SHP77 treated with DMSO at 0.1 percent for 48 hours (cell line): ENCODE results near the gene CABLES1.
"Not testable (repeated sequence)": the region's sequence is repeated elsewhere in the genome, so short reads cannot be mapped to it uniquely, and the experiment has no call there.

Source experiments
- DNase-seq: peaks from one replicate; lab custom pipeline; 2025; lab: John Stamatoyannopoulos, UW

The CABLES1 gene

DNA sequence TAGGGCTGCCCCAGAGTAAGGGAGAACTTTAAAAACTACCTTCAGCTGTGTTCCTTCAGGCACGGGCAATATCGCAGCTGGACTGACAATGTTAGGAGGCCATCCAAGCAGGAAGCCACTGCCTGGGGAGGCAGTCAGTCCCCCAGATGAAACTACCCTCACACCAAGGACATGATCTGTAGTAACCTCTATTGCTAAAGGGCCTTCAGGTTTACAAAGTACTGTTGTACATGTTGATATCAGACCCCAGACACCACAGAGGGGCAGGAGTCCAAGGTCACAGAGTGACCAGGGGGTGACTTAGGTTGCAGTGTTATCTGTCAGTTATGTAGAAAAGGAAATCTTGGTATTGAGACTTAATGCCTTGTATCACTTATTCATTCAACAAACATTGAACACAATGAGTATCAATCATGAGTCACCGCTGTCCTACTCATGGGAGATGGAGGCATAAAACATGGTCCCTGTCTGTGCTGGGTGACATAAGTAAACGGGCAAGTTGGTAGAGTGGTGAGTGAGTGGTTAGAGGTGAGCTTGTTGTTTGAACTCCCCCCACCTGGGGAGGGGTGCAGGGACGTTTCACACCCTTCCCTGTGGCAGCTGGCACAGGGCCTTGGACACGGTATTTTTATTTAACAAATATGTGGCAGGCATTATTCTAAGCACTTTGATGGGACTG, 7.1 kb downstream of the CABLES1 start:
- no peak for DNase-seq

DNA sequence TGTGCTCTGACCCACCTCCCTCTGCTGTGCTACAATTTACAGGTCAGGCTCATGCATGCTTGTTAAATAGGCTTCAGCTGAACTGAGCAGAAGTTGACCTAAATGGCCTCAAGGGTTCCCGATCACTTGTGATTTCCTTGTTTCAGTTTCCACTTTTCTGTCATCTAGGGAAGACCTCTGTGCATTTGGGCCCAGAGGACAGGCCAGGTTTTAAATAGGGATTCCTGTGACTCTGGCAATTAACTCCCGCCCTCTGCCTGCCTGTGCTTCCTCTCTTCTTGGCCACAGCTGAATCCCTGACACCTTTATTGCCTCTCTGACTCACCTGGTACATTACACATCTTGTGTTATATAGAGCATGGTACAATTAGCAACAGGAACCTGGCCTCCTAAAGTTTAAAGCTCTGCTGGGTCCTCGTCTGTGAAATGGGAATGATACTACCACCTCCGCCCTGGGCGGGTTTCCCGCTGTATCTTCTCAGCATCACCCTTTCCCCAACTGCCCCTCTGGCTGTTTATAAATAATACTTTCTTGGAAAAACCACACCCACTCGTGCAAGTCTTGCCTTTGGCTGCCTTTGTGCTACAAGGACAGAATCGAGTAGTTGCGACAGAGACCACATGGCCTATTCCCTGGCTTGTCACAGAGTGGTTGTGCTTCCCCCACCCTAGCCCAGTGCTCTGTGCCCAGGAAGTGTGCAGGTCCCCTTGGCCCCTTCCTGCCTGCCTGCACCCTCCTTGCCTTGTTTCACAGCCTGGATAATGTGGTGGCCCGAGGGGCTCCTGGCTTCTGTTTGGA, 7.9 kb downstream of the CABLES1 start:
- no peak for DNase-seq

GRCh38 chr18:23143815-23144261, 8.6 kb downstream of the CABLES1 start:
- no peak for DNase-seq

DNA sequence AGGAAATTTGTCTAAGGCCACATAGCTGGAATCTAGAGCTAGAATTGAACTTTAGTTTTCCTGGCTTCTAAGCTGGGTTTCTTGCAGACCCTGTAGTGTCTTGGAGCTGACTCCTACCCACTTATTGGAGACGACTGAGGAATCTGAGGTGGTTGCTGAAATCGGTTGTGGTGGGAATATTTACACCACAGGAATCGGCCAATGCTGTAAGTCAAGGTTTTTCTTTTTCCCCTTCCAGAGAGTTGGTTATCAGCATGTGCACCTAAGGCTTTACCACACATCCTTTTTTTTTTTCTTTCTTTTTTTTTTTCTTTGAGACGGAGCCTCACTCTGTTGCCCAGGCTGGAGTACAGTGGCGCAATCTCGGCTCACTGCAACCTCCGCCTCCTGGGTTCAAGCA, 9.4 kb downstream of the CABLES1 start:
- no peak for DNase-seq

DNA sequence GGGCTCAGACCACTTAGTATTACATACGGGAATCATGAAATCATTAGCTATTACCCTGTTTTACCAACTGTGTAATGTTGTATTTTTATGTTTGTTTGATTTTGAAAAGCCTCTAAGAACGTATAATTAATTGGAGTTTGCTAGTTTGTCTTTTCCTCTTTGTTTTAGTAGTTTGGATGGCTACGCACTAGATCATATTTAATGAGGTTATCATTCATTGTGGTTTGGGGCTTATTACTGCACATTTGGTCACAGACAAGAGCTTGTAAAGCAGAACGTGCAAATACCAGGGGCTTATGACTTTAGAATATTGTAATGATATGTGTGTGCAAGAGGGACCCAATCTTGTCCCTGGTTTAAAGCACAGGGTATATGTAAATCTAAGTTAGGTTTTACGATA, 10.3 kb downstream of the CABLES1 start:
- DNase-seq = no peak

GRCh38 chr18:23146861-23147469, 11.7 kb downstream of the CABLES1 start:
- DNase-seq = no peak

DNA sequence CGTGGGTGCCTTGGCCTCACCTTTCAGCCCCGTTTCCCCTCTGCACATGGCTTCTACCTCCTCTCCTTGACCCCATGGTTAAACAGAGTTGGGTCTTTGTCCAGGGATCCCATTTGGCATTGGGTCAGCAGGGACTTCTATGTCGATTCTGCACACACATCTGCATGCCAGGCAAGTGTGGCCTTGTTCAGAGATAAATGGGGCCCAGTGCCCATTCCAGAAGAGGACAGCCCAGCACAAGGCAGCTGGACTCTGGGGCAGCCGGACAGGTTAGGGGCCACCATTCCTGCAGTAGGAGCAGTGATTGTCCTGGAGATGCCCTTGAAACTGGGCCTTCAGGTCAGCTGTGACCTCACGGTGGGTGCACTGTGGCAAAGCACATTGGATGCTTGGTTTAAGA, 13.1 kb downstream of the CABLES1 start:
- no peak for DNase-seq

DNA sequence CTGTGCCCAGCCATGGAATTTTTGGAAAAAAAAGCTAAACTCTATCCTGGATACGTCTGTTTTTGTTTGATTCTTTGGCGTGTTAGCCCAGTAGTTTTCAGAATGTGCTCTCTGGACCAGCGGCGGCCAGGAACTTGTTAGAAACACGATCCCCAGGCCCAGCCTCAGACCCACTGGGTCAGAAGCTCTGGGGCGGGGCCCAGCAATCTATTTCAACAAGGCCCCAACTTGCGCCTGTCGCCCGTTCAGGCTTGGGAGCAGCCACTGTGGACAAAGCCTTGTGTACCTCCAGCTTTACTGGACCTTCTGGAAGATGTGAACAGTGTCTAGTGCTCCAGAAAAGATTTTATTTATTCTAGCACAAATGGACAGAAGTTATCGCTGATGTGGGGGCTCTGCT, 14.3 kb downstream of the CABLES1 start:
- no peak for DNase-seq

DNA sequence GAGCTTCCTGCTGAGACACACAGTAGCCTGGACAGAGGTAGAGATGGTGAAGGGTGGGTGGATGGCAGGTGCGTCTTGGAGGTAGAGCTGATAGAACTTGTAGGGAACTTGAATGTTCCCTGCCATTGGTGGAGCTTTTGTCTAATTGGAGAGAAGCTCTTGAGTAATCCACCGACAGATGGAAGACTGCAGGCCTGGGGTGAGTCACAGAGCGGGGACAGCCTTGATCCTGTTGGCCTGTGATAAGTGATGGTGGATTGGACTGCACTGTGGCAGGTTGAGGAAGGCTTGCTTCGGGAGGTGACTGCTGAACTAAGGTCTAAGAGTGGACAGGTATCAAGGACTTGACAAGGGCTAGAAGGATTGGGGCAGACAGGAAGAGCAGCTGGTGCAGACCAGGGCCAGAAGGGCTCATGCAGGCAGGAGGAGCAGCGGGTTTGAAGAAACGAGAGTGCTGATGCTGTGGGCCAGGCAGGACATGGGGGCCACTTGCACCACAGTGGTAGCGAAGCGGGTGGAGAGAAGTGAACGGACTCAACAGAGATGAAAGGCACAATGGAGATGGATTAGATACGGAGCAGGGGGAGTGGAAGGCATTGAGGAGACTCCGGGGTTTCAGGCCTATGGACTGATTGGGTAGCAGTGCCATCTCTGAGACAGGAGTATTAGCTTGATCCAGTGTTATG, 16.3 kb downstream of the CABLES1 start:
- DNase-seq = no peak

DNA sequence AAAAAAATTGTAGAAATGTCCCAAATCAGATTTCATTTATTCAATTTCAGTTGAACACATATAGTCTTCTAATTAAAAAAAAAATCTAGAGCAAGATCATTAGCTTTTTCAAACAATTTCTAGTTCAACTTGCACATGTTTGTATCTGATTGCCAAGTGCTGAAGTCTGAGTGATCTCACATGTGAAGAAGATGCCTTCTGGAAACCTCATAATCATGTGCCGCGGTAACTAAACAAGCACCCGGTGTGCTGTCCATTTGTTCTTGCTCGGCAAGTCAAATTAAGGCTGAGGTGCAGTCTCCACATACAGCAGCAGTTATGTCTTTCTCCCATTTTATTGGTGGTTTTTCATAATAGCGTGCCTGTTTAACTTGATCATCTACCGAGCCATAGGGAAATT, 18.7 kb downstream of the CABLES1 start:
- DNase-seq = no peak

DNA sequence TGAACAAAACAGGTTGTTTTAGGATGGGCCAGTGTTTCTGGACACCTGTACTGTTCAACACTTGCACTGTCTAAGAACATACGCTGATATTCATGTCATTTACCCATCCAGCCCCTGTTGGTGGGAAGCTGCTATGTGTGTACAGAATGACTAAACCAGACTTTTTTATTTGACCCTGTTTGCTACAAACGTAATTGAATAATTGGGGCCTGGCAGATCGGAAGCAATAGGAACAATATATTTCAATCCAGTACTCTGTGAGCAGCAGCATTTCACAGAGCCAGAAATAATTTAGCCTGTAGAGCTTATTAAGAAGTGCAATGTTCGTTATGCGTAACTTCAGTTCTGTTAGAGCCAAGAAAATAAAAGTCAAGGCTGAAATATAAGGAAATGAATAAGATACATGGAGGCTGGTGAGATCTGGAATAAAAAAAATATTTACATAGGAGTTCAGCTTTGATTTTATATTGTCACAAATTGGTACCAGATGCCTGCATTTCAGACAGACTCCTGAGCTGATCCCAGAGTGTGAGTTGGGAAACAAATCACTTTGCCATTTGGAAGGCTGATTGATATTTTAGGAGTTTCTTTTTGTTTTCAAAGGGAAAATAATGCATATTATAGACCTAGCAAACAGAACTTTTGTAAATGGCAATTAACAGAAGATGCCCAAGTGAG, 19.7 kb downstream of the CABLES1 start:
- no peak for DNase-seq

- DNase-seq = no peak
Measured at GRCh38 chr18:23155537-23155936, 20.3 kb downstream of the CABLES1 start.

- no peak for DNase-seq
Measured at GRCh38 chr18:23156134-23156533, 20.8 kb downstream of the CABLES1 start.

DNA sequence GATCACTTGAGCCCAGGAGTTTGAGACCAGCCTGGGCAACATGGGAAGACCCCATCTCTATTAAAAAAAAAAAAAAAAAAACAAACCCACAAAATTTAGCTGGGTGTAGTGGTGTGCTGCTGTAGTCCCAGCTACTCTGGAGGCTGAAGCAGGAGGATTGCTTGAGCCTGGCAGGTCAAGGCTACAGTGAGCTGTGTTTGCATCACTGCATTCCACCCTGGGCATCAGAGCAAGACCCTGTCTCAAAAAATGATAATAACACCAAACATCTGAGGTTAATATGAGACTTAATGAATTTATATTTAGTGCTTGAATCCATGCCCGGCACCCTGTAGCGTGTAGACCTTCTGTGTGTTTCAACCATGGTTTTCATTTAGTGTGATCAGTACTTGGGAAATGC, 22.8 kb downstream of the CABLES1 start:
- no peak for DNase-seq

DNA sequence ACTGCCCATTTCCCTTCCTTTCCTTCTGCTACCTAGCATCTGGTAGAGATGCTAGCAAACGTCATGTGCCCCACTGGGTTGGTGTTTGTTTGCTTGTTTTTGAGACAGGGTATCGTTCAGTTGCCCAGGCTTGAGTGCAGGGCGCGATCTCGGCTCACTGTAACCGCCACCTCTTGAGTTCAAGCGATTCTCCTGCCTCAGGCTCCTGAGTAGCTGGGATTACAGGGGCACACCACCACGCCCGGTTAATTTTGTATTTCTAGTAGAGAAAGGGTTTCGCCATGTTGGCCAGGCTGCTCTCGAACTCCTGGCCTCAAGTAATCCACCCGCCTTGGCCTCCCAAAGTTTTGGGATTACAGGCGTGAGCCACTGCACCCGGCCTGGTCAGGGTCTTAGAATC, 23.6 kb downstream of the CABLES1 start:
- not testable (repeated sequence) for DNase-seq

DNA sequence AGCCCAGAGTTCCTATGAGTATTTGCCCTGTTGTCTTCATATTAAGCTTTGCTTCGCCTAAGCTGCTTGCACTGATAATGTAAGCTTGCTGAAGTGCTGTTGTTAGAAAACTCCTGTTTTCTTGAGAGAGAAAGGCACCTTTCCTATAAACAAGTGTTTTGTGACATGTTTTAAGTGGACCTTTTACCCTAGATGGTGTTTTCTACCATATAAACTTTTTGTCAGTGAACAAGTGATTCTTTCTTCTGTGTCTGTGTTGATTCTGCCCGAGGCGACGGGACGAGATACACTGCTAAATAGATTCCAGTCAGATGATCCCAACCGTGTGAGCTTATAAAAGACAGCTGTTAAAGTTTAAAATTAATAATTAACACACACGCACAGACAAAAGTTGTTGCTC, 24.1 kb downstream of the CABLES1 start:
- no peak for DNase-seq

DNA sequence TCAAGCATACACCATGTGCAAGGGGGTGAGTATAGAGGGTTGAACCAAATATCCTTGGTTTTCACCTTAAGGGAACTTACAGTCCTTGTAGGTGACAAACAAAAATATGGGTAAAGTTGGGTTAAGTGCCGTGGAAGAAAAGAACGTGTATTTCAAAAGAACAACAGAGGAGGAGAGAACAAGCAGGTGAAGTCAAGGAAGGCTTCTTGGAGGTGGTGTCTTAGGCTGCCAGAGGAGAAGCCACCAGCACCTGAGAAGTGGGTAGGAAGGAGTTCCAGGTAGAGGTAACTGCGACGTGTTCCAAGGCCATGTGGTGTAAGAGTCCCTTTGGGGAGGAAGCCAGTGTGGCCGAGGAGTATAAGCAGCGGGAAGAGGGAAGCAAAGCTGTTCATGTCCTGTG, 27.2 kb downstream of the CABLES1 start:
- no peak for DNase-seq

- DNase-seq = no peak
Measured at GRCh38 chr18:23163786-23164533, 28.7 kb downstream of the CABLES1 start.

- DNase-seq = no peak
Measured at GRCh38 chr18:23165271-23166068, 30.2 kb downstream of the CABLES1 start.

GRCh38 chr18:23166891-23167541, 31.7 kb downstream of the CABLES1 start:
- no peak for DNase-seq
